Gastrocnemius medialis (tissue), 4 donors: ENCODE data around the gene TTBK1.

ENCODE experiments used
- POLR2A ChIP-seq, 2 donors: fragments of 450-650 bp; IDR thresholded peaks; one replicate each; pipeline ENCODE4 v1.6.1; 2017; ENCODE audit warnings: antibody characterized with exemption in 2 of 2, mild to moderate bottlenecking in 2 of 2, moderate library complexity in 2 of 2
- TF ChIP-seq, protein P1 (sequence below), 5 experiments: fragments of 450-650 bp in 3 of 5; fragments of 200-600 bp in 2 of 5; sonication (generic) in 2 of 5; IDR thresholded peaks in 4 of 5; conservative IDR thresholded peaks in 1 of 5; 1 replicate in 4 of 5; 2 replicates in 1 of 5; pipeline ENCODE4 v1.5.1; 2016 to 2019; ENCODE audit warnings: antibody characterized with exemption in 5 of 5, mild to moderate bottlenecking in 3 of 5, moderate library complexity in 3 of 5

DNA sequence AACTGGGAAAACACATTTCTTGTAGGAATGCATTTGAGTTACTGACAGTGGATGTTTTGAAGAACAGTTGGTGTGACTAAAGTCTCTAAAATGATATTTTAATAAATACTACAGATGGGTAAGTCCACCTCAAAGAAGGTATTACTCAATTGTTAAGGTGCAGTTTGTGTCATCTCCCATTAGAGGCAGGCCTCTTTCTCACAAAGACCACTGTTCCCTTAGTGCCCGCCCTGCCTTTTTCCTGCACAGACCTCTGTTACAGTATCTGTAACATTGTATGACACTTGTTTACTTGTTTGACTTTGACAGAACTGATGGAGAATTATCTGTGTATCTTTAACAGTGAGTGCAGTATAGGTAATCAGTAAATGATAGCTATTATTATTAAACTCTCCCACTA, 70.5 kb downstream of the TTBK1 start:
- TF ChIP-seq POLR2A (IDR thresholded peaks at IDR 0.05), result no peak
- TF ChIP-seq, protein P1, sequence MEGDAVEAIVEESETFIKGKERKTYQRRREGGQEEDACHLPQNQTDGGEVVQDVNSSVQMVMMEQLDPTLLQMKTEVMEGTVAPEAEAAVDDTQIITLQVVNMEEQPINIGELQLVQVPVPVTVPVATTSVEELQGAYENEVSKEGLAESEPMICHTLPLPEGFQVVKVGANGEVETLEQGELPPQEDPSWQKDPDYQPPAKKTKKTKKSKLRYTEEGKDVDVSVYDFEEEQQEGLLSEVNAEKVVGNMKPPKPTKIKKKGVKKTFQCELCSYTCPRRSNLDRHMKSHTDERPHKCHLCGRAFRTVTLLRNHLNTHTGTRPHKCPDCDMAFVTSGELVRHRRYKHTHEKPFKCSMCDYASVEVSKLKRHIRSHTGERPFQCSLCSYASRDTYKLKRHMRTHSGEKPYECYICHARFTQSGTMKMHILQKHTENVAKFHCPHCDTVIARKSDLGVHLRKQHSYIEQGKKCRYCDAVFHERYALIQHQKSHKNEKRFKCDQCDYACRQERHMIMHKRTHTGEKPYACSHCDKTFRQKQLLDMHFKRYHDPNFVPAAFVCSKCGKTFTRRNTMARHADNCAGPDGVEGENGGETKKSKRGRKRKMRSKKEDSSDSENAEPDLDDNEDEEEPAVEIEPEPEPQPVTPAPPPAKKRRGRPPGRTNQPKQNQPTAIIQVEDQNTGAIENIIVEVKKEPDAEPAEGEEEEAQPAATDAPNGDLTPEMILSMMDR (IDR thresholded peaks at IDR 0.05 in 4 of 5, conservative IDR thresholded peaks at IDR 0.05 in 1 of 5), result no peak
